Neuronal stem cell (in vitro differentiated cells): ENCODE data around the gene GABBR2.

Experiments
- DNase-seq: peaks from one replicate; pipeline ENCODE4 v3.0.0-alpha.2; 2013; ENCODE audit warnings: low spot score
- H2AFZ ChIP-seq: one replicate; pipeline ENCODE4 v1.6.1; 2013; ENCODE audit warnings: mild to moderate bottlenecking, low read length, inconsistent platforms
- H2AK5ac ChIP-seq: 2 replicates; pipeline ENCODE4 v1.6.1; 2013; ENCODE audit warnings: low read depth, mild to moderate bottlenecking, inconsistent platforms, low read length, moderate library complexity, mixed read lengths
- H2BK120ac ChIP-seq: 2 replicates; pipeline ENCODE4 v1.6.1; 2013; ENCODE audit warnings: low read depth, mild to moderate bottlenecking, inconsistent platforms, low read length, moderate library complexity, mixed read lengths
- H2BK12ac ChIP-seq: one replicate; pipeline ENCODE4 v1.6.1; 2013; ENCODE audit warnings: low read length, inconsistent platforms
- H2BK15ac ChIP-seq: 2 replicates; pipeline ENCODE4 v1.6.1; 2013; ENCODE audit warnings: mild to moderate bottlenecking, low read length, inconsistent platforms, mixed read lengths
- H2BK5ac ChIP-seq: one replicate; pipeline ENCODE4 v1.6.1; 2013; ENCODE audit warnings: inconsistent platforms, mild to moderate bottlenecking, low read length, moderate library complexity
- H3K14ac ChIP-seq: one replicate; pipeline ENCODE4 v1.6.1; 2013; ENCODE audit warnings: low read length, inconsistent platforms
- H3K18ac ChIP-seq: 2 replicates; pipeline ENCODE4 v1.6.1; 2013; ENCODE audit warnings: low read length, inconsistent platforms
- H3K23ac ChIP-seq: 2 replicates; pipeline ENCODE4 v1.6.1; 2013; ENCODE audit warnings: low read depth, mild to moderate bottlenecking, mixed read lengths, low read length, inconsistent platforms; ENCODE audit not compliant: poor library complexity
- H3K27ac ChIP-seq: replicated peaks from 3 replicates; pipeline ENCODE4 v1.5.1; 2013; ENCODE audit warnings: low read length, inconsistent platforms
- H3K27me3 ChIP-seq, 3 experiments: 2 replicates each; pipeline ENCODE4 v1.6.1; 2013; ENCODE audit warnings: low read length in 3 of 3, mild to moderate bottlenecking in 2 of 3, inconsistent platforms in 1 of 3, low read depth in 1 of 3, mixed read lengths in 1 of 3, moderate library complexity in 1 of 3; ENCODE audit not compliant: control insufficient read depth in 3 of 3, insufficient read depth in 3 of 3
- H3K36me3 ChIP-seq, 2 donors: replicated peaks in 1 of 2; 2 replicates each; pipeline ENCODE4 v1.6.1; 2013; ENCODE audit warnings: low read length in 2 of 2; ENCODE audit not compliant: control insufficient read depth in 2 of 2, insufficient read depth in 2 of 2
- H3K4ac ChIP-seq: 2 replicates; pipeline ENCODE4 v1.6.1; 2013; ENCODE audit warnings: inconsistent platforms, mild to moderate bottlenecking, low read length, moderate library complexity
- H3K4me1 ChIP-seq, 2 donors: 1 replicate in 1 of 2; 2 replicates in 1 of 2; pipeline ENCODE4 v1.6.1; 2013; ENCODE audit warnings: low read length in 2 of 2, low read depth in 1 of 2; ENCODE audit not compliant: control insufficient read depth in 2 of 2, insufficient read depth in 1 of 2
- H3K4me2 ChIP-seq: one replicate; pipeline ENCODE4 v1.6.1; 2013; ENCODE audit warnings: mild to moderate bottlenecking, low read length, inconsistent platforms; ENCODE audit not compliant: insufficient read depth, poor library complexity, severe bottlenecking
- H3K4me3 ChIP-seq, 2 donors: 2 replicates each; pipeline ENCODE4 v1.5.1; 2013; ENCODE audit warnings: low read length in 2 of 2, mild to moderate bottlenecking in 2 of 2, inconsistent platforms in 1 of 2, moderate library complexity in 1 of 2
- H3K79me1 ChIP-seq: one replicate; pipeline ENCODE4 v1.6.1; 2013; ENCODE audit warnings: low read depth, mild to moderate bottlenecking, inconsistent platforms, low read length, moderate library complexity
- H3K9ac ChIP-seq: one replicate; pipeline ENCODE4 v1.6.1; 2013; ENCODE audit warnings: mild to moderate bottlenecking, low read depth, low read length, inconsistent platforms; ENCODE audit not compliant: poor library complexity
- H3K9me3 ChIP-seq, 2 donors: replicated peaks in 1 of 2; 2 replicates each; pipeline versions ENCODE3 to v1.6.1; 2013; ENCODE audit warnings: low read length in 2 of 2, mild to moderate bottlenecking in 2 of 2, inconsistent platforms in 1 of 2, low read depth in 1 of 2, mixed read lengths in 1 of 2, moderate library complexity in 1 of 2; ENCODE audit not compliant: control insufficient read depth in 2 of 2, insufficient read depth in 1 of 2
- H4K8ac ChIP-seq: one replicate; pipeline ENCODE4 v1.6.1; 2013; ENCODE audit warnings: low read depth, mild to moderate bottlenecking, inconsistent platforms, low read length, moderate library complexity
- H4K91ac ChIP-seq: one replicate; pipeline ENCODE4 v1.6.1; 2013; ENCODE audit warnings: low read length, low read depth, mild to moderate bottlenecking, inconsistent platforms; ENCODE audit not compliant: poor library complexity
- WGBS, 2 donors: extraction: QIAGEN DNeasy Blood & Tissue Kit; methylation state at CpG; one replicate each; pipeline ENCODE4 v1.1.7; 2013; ENCODE audit warnings: missing lambda C conversion rate in 2 of 2, mixed read lengths in 1 of 2; ENCODE audit not compliant: insufficient read length in 2 of 2, insufficient replicate concordance in 1 of 2; ENCODE audit errors: extremely low coverage in 2 of 2; 5-methylcytosine and 5-hydroxymethylcytosine counted together

The GABBR2 gene

GRCh38 chr9:98324801-98325200 is 383.9 kb downstream of the GABBR2 start:
- no peak overlapping the region for H3K27ac ChIP-seq
- no peak for DNase-seq
- no peak overlapping the region for H3K4ac ChIP-seq
- H3K36me3 ChIP-seq = no peaks in the 10 kb centered on the region
- H3K14ac ChIP-seq = no peak overlapping the region
- no peak overlapping the region for H2BK120ac ChIP-seq
- WGBS, 2 donors = no CpG with 5 or more reads among the region's 6 CpGs
- no peak overlapping the region for H3K9ac ChIP-seq
- H3K18ac ChIP-seq = no peak overlapping the region
- no peak overlapping the region for H4K91ac ChIP-seq
- no peak overlapping the region for H2BK5ac ChIP-seq
- no peak overlapping the region for H3K4me3 ChIP-seq
- H3K4me1 ChIP-seq = no peaks in the 10 kb centered on the region
- no peak overlapping the region for H2AFZ ChIP-seq
- peaks cover 3% of the 10 kb centered on the region for H3K79me1 ChIP-seq
- H3K4me2 ChIP-seq = no peak overlapping the region
- H4K8ac ChIP-seq = no peak overlapping the region
- H3K23ac ChIP-seq = no peak overlapping the region
- peaks cover 0 to 2% (median 0%) of the 10 kb centered on the region in 3 experiments for H3K27me3 ChIP-seq
- H2BK15ac ChIP-seq = no peak overlapping the region
- no peak overlapping the region for H2BK12ac ChIP-seq
- H3K9me3 ChIP-seq = peaks cover 0 to 3% of the 10 kb centered on the region in 2 donors
- H2AK5ac ChIP-seq = no peak overlapping the region

- H2BK5ac ChIP-seq = no peak overlapping the region
- no peak overlapping the region for H3K4me2 ChIP-seq
Observed at GRCh38 chr9:98323831-98324135, 385.0 kb downstream of the GABBR2 start.

GRCh38 chr9:98323051-98323830 is 385.5 kb downstream of the GABBR2 start:
- Histone ChIP-seq H3K14ac (no peak overlapping the region), H3K18ac (peak overlapping the region; percentile 46), H3K4me2 (no peak overlapping the region), H3K9me3 (peaks cover 0 to 3% of the 10 kb centered on the region in 2 donors), H4K91ac (no peak overlapping the region), H3K36me3 (no peaks in the 10 kb centered on the region), H2BK12ac (no peak overlapping the region), H3K4me3 (no peak overlapping the region), H3K4me1 (no peaks in the 10 kb centered on the region), H3K79me1 (peaks cover 3% of the 10 kb centered on the region), H2BK5ac (no peak overlapping the region), H2AFZ (no peak overlapping the region), H3K27me3 (no peaks in the 10 kb centered on the region), H2BK120ac (no peak overlapping the region), H3K4ac (no peak overlapping the region), H4K8ac (no peak overlapping the region), H3K9ac (no peak overlapping the region), H2BK15ac (peak overlapping the region; percentile 20), H3K23ac (peak overlapping the region; percentile 44), H2AK5ac (no peak overlapping the region), H3K27ac (no peak overlapping the region)
- no peak for DNase-seq
- no CpG with 5 or more reads among the region's 11 CpGs for WGBS, 2 donors

More at GRCh38 chr9:98323831-98324135, 385.0 kb downstream of the GABBR2 start:
- no CpG with 5 or more reads among the region's 6 CpGs for WGBS, 2 donors
- Histone ChIP-seq H2BK12ac (no peak overlapping the region), H3K18ac (no peak overlapping the region), H3K23ac (peak overlapping the region; percentile 44), H3K79me1 (peaks cover 3% of the 10 kb centered on the region), H3K27me3 (no peaks in the 10 kb centered on the region), H2AFZ (no peak overlapping the region), H3K4ac (peak overlapping the region; percentile 8), H2AK5ac (no peak overlapping the region), H3K4me3 (no peak overlapping the region), H3K27ac (no peak overlapping the region), H3K36me3 (no peaks in the 10 kb centered on the region), H2BK15ac (no peak overlapping the region), H3K9ac (no peak overlapping the region), H3K9me3 (peaks cover 0 to 3% of the 10 kb centered on the region in 2 donors), H3K4me1 (no peaks in the 10 kb centered on the region), H4K91ac (no peak overlapping the region), H3K14ac (no peak overlapping the region), H4K8ac (no peak overlapping the region), H2BK120ac (no peak overlapping the region)
- DNase-seq = no peak

GRCh38 chr9:98321269-98321668 is 387.5 kb downstream of the GABBR2 start:
- no peak overlapping the region for H2BK15ac ChIP-seq
- no peak overlapping the region for H3K4ac ChIP-seq
- H3K18ac ChIP-seq = peak overlapping the region; percentile 67
- no peak overlapping the region for H3K4me2 ChIP-seq
- peaks cover 0 to 6% (median 0%) of the 10 kb centered on the region in 3 experiments for H3K27me3 ChIP-seq
- no peak overlapping the region for H3K14ac ChIP-seq
- H2BK120ac ChIP-seq = no peak overlapping the region
- peak overlapping the region; percentile 32 for H3K9ac ChIP-seq
- H2BK5ac ChIP-seq = no peak overlapping the region
- peak overlapping the region; percentile 14 for H4K91ac ChIP-seq
- H3K4me1 ChIP-seq = peaks cover 0 to 10% of the 10 kb centered on the region in 2 donors
- peak overlapping the region in 1 of 2 donors; percentile 4 for H3K4me3 ChIP-seq
- H3K23ac ChIP-seq = peak overlapping the region; percentile 52
- no peak overlapping the region for H2AFZ ChIP-seq
- WGBS, 2 donors = no CpG with 5 or more reads among the region's 4 CpGs
- peaks cover 3% of the 10 kb centered on the region for H3K79me1 ChIP-seq
- no peak for DNase-seq
- H2BK12ac ChIP-seq = no peak overlapping the region
- no peak overlapping the region for H3K27ac ChIP-seq
- peak overlapping the region; percentile 70 for H2AK5ac ChIP-seq
- peaks cover 0 to 3% of the 10 kb centered on the region in 2 donors for H3K9me3 ChIP-seq
- H4K8ac ChIP-seq = no peak overlapping the region
- no peaks in the 10 kb centered on the region for H3K36me3 ChIP-seq
